Omental fat pad (tissue), 4 donors: ENCODE results near the gene IGFBP1. TPM values are rescaled to one million over a fixed set of nuclear protein-coding genes. Genes with fewer than 3 reads are reported as not detected.

Experiments
- ATAC-seq: fragments of 150-250 bp; one replicate; pipeline ENCODE4 v1.9.1; 2016; ENCODE audit warnings: mild to moderate bottlenecking, moderate library complexity; ENCODE audit not compliant: low FRiP score
- DNase-seq: peaks from one replicate; pipeline ENCODE4 v3.0.0-alpha.2; 2019; ENCODE audit warnings: low spot score
- total RNA-seq, 4 donors: library from RNA; depleted of rRNA; stranded (reverse); fragments of >200 nt; gene quantifications; one replicate each; pipeline ENCODE4 v1.1.0, GENCODE V29; 2016
- TF ChIP-seq, protein P1 (sequence below), 3 donors: fragments of 450-650 bp; IDR thresholded peaks; one replicate each; pipeline ENCODE4 v1.5.1; 2016 to 2017; ENCODE audit warnings: antibody characterized with exemption in 3 of 3, mild to moderate bottlenecking in 3 of 3, moderate library complexity in 2 of 3

IGFBP1 gene
- total RNA-seq, 4 donors from 2014 or later: 3.0 to 15.6 (median 3.1) TPM; not detected in 1

DNA sequence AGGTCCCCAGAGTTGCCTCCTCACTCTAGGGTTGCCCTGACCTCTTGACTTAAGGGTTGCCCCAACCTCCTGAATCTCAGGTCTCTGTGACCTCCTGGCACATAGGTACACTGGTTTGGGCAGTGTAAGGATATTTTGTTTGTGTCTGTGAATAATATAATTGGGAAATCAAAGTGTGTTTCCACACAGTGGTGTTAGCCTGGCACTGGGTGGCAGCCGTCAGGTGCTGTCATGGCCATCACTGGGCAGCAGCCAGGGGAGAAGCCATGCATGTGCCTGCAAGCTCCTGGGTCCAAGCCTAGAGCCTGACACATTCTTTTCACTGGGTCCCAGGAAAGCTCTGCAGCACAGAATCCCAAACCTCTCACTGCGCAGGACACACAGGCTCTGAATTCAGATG is 11.8 kb upstream of the IGFBP1 start:
- ATAC-seq (no peak), DNase-seq (no peak)
- TF ChIP-seq, protein P1, sequence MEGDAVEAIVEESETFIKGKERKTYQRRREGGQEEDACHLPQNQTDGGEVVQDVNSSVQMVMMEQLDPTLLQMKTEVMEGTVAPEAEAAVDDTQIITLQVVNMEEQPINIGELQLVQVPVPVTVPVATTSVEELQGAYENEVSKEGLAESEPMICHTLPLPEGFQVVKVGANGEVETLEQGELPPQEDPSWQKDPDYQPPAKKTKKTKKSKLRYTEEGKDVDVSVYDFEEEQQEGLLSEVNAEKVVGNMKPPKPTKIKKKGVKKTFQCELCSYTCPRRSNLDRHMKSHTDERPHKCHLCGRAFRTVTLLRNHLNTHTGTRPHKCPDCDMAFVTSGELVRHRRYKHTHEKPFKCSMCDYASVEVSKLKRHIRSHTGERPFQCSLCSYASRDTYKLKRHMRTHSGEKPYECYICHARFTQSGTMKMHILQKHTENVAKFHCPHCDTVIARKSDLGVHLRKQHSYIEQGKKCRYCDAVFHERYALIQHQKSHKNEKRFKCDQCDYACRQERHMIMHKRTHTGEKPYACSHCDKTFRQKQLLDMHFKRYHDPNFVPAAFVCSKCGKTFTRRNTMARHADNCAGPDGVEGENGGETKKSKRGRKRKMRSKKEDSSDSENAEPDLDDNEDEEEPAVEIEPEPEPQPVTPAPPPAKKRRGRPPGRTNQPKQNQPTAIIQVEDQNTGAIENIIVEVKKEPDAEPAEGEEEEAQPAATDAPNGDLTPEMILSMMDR (IDR thresholded peaks at IDR 0.05): no peak

DNA sequence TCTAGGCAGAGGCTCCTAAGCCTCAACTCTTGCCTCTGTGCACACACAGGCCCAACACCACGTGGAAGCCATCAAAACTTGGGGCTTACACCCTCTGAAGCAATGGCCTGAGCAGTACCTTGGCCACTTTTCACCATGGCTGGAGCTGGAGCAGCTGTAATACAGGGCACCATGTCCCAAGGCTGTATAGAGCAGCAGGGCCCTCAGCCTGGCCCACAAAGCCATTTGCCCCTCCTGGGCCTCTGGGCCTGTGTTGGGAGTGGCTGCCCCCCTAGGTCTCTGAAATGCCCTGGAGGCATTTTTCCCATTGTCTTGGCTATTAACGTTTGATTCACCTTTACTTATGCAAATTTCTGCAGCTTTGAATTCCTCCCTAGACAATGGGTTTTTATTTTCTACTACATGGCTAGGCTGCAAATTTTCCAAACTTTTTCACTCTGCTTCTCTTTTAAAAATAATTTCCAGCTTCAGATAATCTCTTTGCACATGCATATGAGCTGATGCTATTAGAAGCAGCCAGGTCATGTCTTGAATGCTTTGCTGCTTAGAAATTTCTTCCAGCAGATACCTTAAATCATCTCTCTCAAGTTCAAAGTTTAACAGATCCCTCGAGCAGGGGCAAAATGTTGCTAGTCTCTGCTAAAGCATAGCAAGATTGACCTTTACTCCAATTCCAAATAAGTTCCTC is 9.7 kb upstream of the IGFBP1 start:
- DNase-seq (no peak), ATAC-seq (no peak)
- TF ChIP-seq, protein P1 (IDR thresholded peaks at IDR 0.05): no peak

DNA sequence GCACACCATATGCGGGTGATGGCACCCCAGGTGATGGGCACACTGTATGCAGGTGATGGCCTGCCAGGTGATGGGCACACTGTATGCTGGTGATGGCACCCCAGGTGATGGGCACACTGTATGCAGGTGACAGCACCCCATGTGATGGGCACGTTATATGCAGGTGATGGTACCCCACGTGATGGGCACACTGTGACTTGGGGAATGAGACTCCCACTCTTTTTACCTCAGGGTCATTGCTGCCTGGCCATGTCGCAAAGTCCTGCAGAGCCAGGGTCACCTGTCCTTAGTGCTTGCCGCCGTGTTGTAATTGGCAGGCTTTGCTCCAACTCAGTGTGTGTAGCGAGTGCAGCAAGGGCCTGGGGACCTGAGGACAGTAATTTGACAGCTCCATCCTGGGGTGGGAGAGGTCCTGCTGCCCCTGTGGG is 7.8 kb upstream of the IGFBP1 start:
- TF ChIP-seq, protein P1 (IDR thresholded peaks at IDR 0.05): no peak
- no peak for ATAC-seq
- DNase-seq: no peak

DNA sequence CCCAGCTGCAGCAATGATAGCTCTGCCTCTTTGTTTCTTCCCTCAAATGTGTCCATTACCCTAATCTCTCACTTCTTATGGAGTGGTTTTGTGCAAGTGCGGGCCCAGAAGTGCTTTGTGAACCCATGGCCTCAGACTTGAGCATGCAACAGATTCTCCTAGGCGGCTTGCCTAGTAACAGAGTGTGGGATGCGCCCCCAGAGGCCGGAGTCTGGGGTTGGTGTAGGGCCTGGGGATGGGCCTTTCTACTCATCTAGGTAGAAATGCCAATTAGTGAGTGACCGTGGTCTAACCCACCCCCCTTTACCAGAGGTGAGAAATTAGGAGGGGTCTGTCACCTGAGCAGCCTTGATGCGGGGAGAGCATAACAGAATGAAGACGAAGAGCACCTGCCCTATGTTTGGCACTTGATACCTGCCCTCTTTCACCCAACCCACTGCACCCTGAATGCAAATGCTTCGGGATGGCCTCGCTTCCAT is 7.0 kb upstream of the IGFBP1 start:
- no peak for DNase-seq
- ATAC-seq: no peak
- TF ChIP-seq, protein P1 (IDR thresholded peaks at IDR 0.05): no peak

DNA sequence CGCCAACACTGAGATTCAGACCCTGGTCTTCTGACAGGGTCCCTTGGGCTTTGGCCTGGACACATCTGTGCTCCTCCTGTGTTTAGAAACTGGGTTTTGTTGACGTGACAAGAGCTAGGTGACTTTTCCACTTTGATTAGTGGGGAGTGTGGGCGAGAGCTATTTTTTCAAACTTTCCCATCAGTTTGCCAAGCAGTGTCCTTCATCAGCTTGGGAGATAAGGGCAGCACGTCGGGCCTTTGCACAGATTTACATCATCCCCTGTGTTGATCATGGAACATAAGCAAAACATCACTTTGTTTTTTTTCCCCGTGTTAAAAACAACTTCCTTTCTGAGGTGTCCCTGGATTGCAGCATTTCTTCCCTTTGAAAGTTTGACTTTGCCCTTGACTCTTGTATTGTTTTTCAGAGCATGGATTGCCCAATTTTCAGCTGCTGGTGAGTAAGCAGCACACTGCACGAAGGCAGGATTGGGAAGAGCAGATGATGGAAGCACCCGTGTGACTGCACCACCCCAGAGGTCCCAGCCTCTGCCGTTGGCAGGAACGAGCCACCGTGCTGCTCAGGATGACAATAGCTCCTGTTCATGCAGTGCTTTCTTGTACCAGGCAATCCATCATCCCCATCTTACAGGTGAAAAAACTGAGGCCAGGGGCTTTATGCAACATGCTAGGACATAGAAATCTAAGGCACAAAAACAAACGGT is 6.4 kb upstream of the IGFBP1 start:
- DNase-seq (no peak), ATAC-seq (no peak)
- TF ChIP-seq, protein P1 (IDR thresholded peaks at IDR 0.05): no peak

DNA sequence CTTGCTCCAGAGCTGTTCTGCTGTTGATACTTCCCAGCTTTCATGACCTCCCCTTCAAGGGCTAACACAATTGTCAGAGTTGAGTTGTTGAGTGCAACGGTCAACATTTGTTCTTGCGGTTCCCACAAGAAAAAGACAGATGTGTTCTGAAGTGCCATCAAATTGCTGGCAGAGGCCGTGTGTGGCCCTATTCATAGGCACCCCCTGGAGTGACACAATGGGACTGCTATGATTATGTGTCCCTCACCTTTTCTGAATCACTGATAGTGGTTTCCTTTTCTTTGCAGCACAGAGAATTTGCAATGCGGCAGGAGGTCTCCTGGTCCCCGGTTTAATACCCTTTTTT is 5.8 kb upstream of the IGFBP1 start:
- ATAC-seq (no peak), DNase-seq (no peak)
- TF ChIP-seq, protein P1 (IDR thresholded peaks at IDR 0.05): no peak

DNA sequence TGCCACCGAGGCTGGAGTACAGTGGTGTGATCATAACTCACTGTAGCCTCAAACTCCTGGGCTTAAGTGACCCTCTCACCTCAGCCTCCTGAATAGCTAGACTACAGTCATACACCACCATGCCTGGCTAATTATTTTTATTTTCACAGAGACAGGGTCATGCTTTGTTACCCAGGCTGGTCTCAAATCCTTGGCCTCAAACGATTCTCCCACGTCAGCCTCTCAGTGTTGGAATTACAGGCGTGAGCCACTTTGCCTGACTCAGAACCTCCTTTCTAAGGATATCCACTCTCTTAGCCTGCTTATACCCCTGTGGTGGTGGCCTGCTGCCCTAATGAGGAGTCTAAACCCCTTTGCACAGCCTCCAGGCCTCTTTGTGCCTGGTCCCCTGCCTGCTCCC is 4.2 kb upstream of the IGFBP1 start:
- ATAC-seq (no peak), DNase-seq (no peak)
- TF ChIP-seq, protein P1 (IDR thresholded peaks at IDR 0.05): no peak
